HepG2 (cell line): ENCODE results near the gene SGCD. TPM values are rescaled to one million over a fixed set of nuclear protein-coding genes. Genes with fewer than 3 reads are reported as not detected.

Source experiments
- ADNP ChIP-seq: sonication (generic); formaldehyde crosslinking; IDR thresholded peaks from 2 replicates; pipeline ENCODE4 v1.4.0; 2020; ENCODE audit warnings: missing genetic modification reagents
- ARID2 ChIP-seq: sonication (generic); formaldehyde crosslinking; IDR thresholded peaks from 2 replicates; pipeline ENCODE4 v1.8.1; 2022; ENCODE audit warnings: mild to moderate bottlenecking, missing genetic modification reagents, borderline replicate concordance
- BCL6 ChIP-seq: IDR thresholded peaks from 2 replicates; pipeline ENCODE4 v1.6.1; 2016; ENCODE audit warnings: missing genetic modification reagents, missing compliant biosample characterization
- DR1 ChIP-seq: sonication (generic); formaldehyde crosslinking; IDR thresholded peaks from 2 replicates; pipeline ENCODE4 v1.8.0; 2021; ENCODE audit warnings: mild to moderate bottlenecking, missing genetic modification reagents, inconsistent platforms
- ELF3 ChIP-seq: IDR thresholded peaks from 2 replicates; pipeline ENCODE4 v1.6.1; 2016; ENCODE audit warnings: missing genetic modification reagents, missing compliant biosample characterization
- ISX ChIP-seq: sonication (generic); formaldehyde crosslinking; conservative IDR thresholded peaks from 2 replicates; pipeline ENCODE4 v1.5.0; 2020; ENCODE audit warnings: missing genetic modification reagents
- KLF16 ChIP-seq, 2 experiments: sonication (generic) in 1 of 2; formaldehyde crosslinking in 1 of 2; IDR thresholded peaks; 2 replicates each; pipeline versions ENCODE4 v1.6.1 to v1.8.0; 2016 to 2023; ENCODE audit warnings: missing genetic modification reagents in 2 of 2, missing compliant biosample characterization in 1 of 2
- MYNN ChIP-seq: sonication (generic); formaldehyde crosslinking; IDR thresholded peaks from 2 replicates; pipeline ENCODE4 v1.4.0; 2020; ENCODE audit warnings: mild to moderate bottlenecking, low read depth, missing genetic modification reagents
- NCOA2 ChIP-seq: sonication (generic); formaldehyde crosslinking; IDR thresholded peaks from 2 replicates; pipeline ENCODE4 v1.8.0; 2022; ENCODE audit warnings: inconsistent platforms
- NR2F2 ChIP-seq: IDR thresholded peaks from 2 replicates; pipeline ENCODE4 v1.6.1; 2012; ENCODE audit warnings: low read depth, inconsistent platforms, borderline replicate concordance
- RBFOX2 ChIP-seq: fragments of 200-400 bp; formaldehyde crosslinking; IDR thresholded peaks from 2 replicates; pipeline ENCODE4 v1.6.1; 2017; ENCODE audit warnings: low read depth, mild to moderate bottlenecking, low read length
- SRF ChIP-seq: IDR thresholded peaks from 2 replicates; pipeline ENCODE4 v1.6.1; 2011; ENCODE audit warnings: mild to moderate bottlenecking, low read depth, low read length, moderate library complexity
- ZBTB38 ChIP-seq: sonication (generic); formaldehyde crosslinking; IDR thresholded peaks from 2 replicates; pipeline ENCODE4 v1.5.1; 2020; ENCODE audit warnings: mild to moderate bottlenecking, missing genetic modification reagents
- ZFP36 ChIP-seq: fragments of 150-350 bp; IDR thresholded peaks from 2 replicates; pipeline ENCODE4 v1.6.1; 2018; ENCODE audit warnings: borderline replicate concordance, low read length, low read depth; ENCODE audit not compliant: partially characterized antibody
- ZNF496 ChIP-seq: sonication (generic); formaldehyde crosslinking; IDR thresholded peaks from 2 replicates; pipeline ENCODE4 v1.8.1; 2023; ENCODE audit warnings: mild to moderate bottlenecking, moderate library complexity, missing genetic modification reagents; ENCODE audit not compliant: insufficient replicate concordance
- ZNF709 ChIP-seq: sonication (generic); formaldehyde crosslinking; IDR thresholded peaks from 2 replicates; pipeline ENCODE4 v1.5.0; 2020; ENCODE audit warnings: mild to moderate bottlenecking, missing genetic modification reagents
- ZNF879 ChIP-seq: sonication (generic); formaldehyde crosslinking; IDR thresholded peaks from 2 replicates; pipeline ENCODE4 v1.8.1; 2023; ENCODE audit warnings: missing genetic modification reagents
- ZSCAN20 ChIP-seq: sonication (generic); formaldehyde crosslinking; IDR thresholded peaks from 2 replicates; pipeline ENCODE4 v1.4.0; 2020; ENCODE audit warnings: missing genetic modification reagents, mild to moderate bottlenecking, borderline replicate concordance
- ZSCAN9 ChIP-seq: IDR thresholded peaks from 2 replicates; pipeline ENCODE4 v1.6.1; 2016; ENCODE audit warnings: borderline replicate concordance
- polyA plus RNA-seq, 8 experiments: library from polyadenylated mRNA; depleted of rRNA in 3 of 8; stranded (reverse) in 7 of 8; unstranded in 1 of 8; fragments of >200 nt; fragmentation: Illumina TruSeq in 4 of 8; extraction: Trizol in 4 of 8; gene quantifications; 2 replicates each; pipeline versions ENCODE4 v1.2.1 to v1.2.3, GENCODE V29; 2011 to 2016; ENCODE audit warnings: low read depth in 4 of 8, missing spikeins in 1 of 8, mixed read lengths in 1 of 8; ENCODE audit not compliant: insufficient read depth in 1 of 8
- total RNA-seq, 5 experiments: library from RNA; depleted of rRNA; stranded (reverse); fragments of >200 nt; fragmentation: Illumina TruSeq; extraction: Trizol; gene quantifications; 2 replicates each; pipeline ENCODE4 v1.2.3, GENCODE V29; 2016; ENCODE audit warnings: low read depth in 1 of 5
- TF ChIP-seq, protein P1 (sequence below): sonication (generic); formaldehyde crosslinking; IDR thresholded peaks from 2 replicates; pipeline ENCODE4 v1.5.0; 2020; ENCODE audit warnings: missing genetic modification reagents, mild to moderate bottlenecking, borderline replicate concordance
- TF ChIP-seq, protein P2 (sequence below): sonication (generic); formaldehyde crosslinking; IDR thresholded peaks from 2 replicates; pipeline ENCODE4 v1.4.0; 2020; ENCODE audit warnings: missing genetic modification reagents, borderline replicate concordance
- TF ChIP-seq, protein P3 (sequence below): sonication (generic); formaldehyde crosslinking; IDR thresholded peaks from 2 replicates; pipeline ENCODE4 v1.8.0; 2023; ENCODE audit warnings: mild to moderate bottlenecking, missing genetic modification reagents
- TF ChIP-seq, protein P4 (sequence below): sonication (generic); formaldehyde crosslinking; IDR thresholded peaks from 2 replicates; pipeline ENCODE4 v1.4.0; 2020; ENCODE audit warnings: missing genetic modification reagents

The SGCD gene
- total and polyA plus RNA-seq, 2 of the 13 experiments (the other 11 are each of a cell fraction or from before 2014, with no cell fraction given) = not detected

DNA sequence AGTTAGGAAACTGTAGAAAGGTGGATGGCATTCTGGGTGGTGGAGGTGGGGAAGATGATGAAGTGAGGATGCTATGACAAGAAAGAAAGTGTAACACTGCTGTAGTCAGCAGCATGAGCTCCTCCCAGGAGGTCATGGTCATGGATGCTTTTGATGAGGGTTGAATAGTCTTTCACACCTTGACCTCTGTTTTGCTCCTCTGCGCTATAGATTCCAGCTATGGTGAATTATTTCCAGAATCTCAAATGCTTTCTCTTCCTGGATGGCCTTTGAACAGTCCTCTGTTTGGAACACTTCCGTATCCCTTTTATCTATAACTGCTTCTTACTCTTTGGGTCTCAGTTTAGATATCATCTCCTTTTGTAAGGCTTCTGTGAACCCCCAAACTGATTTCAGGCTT is 357.3 kb downstream of the SGCD start (continued):
- TF ChIP-seq BCL6 (CRISPR knock-in tag) (0 out of 2 replicates have a peak, but pooled peaks have one; percentile 12), ISX (no peak), MYNN (CRISPR knock-in tag) (no peak), DR1 (CRISPR knock-in tag) (no peak), ELF3 (CRISPR knock-in tag) (peak; percentile 46; the same call in 1 of the 2 replicates), ZSCAN20 (CRISPR knock-in tag) (no peak), NCOA2 (no peak), ZNF496 (CRISPR knock-in tag) (no peak), ARID2 (CRISPR knock-in tag) (no peak), NR2F2 (peak; percentile 71; the same call in 1 of the 2 replicates), ADNP (CRISPR knock-in tag) (no peak), ZNF879 (CRISPR knock-in tag) (no peak), RBFOX2 (no peak), ZFP36 (no peak), ZSCAN9 (CRISPR knock-in tag) (no peak), SRF (no peak), ZBTB38 (CRISPR knock-in tag) (no peak), ZNF709 (CRISPR knock-in tag) (no peak), KLF16 (CRISPR knock-in tag; IDR thresholded peaks at IDR 0.05) (no peak)
- TF ChIP-seq, protein P1, sequence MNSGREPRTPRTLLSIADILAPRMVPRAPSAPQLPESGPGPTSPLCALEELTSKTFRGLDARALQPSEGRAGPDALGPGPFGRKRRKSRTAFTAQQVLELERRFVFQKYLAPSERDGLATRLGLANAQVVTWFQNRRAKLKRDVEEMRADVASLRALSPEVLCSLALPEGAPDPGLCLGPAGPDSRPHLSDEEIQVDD (CRISPR knock-in tag) = no peak
- TF ChIP-seq, protein P2, sequence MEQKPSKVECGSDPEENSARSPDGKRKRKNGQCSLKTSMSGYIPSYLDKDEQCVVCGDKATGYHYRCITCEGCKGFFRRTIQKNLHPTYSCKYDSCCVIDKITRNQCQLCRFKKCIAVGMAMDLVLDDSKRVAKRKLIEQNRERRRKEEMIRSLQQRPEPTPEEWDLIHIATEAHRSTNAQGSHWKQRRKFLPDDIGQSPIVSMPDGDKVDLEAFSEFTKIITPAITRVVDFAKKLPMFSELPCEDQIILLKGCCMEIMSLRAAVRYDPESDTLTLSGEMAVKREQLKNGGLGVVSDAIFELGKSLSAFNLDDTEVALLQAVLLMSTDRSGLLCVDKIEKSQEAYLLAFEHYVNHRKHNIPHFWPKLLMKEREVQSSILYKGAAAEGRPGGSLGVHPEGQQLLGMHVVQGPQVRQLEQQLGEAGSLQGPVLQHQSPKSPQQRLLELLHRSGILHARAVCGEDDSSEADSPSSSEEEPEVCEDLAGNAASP (CRISPR knock-in tag) = no peak
- TF ChIP-seq, protein P3, sequence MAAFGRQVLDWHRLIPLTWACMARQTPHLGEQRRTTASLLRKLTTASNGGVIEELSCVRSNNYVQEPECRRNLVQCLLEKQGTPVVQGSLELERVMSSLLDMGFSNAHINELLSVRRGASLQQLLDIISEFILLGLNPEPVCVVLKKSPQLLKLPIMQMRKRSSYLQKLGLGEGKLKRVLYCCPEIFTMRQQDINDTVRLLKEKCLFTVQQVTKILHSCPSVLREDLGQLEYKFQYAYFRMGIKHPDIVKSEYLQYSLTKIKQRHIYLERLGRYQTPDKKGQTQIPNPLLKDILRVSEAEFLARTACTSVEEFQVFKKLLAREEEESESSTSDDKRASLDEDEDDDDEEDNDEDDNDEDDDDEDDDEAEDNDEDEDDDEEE (CRISPR knock-in tag) = no peak
- TF ChIP-seq, protein P4, sequence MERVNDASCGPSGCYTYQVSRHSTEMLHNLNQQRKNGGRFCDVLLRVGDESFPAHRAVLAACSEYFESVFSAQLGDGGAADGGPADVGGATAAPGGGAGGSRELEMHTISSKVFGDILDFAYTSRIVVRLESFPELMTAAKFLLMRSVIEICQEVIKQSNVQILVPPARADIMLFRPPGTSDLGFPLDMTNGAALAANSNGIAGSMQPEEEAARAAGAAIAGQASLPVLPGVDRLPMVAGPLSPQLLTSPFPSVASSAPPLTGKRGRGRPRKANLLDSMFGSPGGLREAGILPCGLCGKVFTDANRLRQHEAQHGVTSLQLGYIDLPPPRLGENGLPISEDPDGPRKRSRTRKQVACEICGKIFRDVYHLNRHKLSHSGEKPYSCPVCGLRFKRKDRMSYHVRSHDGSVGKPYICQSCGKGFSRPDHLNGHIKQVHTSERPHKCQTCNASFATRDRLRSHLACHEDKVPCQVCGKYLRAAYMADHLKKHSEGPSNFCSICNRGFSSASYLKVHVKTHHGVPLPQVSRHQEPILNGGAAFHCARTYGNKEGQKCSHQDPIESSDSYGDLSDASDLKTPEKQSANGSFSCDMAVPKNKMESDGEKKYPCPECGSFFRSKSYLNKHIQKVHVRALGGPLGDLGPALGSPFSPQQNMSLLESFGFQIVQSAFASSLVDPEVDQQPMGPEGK (CRISPR knock-in tag) = no peak
